GM18870 (cell line): Measurements from ENCODE around the gene CFDP1.

Experiments
- ATAC-seq: cut with Tn5 transposase; IDR thresholded peaks from one replicate; pipeline ENCODE4 v1.9.1; 2021; ENCODE audit warnings: moderate library complexity; ENCODE audit not compliant: unreplicated experiment

Gene CFDP1

DNA sequence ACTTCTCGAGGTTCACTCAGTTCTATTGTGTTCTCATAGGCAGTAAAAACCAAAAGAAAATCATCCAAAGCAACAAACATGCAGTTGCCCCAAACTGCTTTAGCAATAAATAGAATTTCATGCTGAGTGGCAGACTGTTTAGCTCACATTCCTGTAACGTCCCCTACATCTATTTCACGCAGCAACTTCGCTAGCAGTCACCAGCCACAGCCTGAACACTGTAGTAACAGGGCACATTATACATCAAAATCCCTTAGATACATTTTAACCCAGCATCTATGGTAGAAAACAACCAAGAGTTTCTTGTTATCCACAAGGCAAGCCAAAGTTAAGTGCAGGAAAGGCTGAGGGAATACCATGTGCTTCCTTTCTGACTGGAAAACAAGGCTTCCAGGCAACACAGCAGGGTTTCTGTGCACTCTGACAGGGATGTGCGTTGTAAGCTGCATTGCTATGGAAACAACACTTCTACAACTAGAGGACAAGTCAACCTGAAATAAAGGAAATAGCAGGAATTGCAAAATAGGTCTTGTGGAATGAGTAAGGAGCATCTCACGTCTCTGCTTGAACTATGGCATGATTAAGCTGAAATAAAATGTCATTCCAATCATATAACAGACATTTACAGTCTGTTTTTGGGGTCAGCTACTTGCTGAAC is 55.4 kb downstream of the CFDP1 start:
- no peak for ATAC-seq

DNA sequence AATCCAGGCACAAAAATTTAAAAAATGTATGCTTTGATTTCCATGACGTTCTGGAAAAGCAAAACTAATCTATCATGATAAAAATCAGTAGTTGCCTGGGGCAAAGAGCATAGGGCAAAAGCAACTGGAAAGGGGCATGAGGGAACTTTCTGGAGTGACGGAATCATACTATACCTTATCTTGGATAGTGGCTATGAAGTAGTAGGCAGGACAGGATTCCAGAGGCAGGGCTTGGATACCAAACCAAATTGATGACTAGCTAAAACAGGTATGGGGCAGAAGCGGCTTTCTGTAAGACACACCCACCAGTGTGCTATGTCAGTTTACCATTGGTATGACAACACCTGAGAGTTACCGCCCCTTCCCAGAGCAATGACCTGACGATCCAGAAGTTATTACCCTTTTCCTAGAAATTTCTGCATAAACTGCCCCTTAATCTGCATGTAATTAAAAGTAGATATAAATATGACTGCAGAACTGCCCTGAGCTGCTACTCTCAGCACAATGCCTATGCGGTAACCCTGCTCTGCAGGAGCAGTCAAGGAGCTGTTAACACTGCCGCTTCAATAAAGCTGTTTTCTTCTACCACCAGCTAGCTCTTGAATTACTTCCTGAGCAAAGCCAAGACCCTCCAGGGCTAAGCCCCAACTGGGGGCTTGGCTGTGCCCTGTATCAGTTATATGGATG is 56.7 kb downstream of the CFDP1 start:
- ATAC-seq, result no peak

GRCh38 chr16:75374388-75374787 is 58.9 kb downstream of the CFDP1 start:
- no peak for ATAC-seq

DNA sequence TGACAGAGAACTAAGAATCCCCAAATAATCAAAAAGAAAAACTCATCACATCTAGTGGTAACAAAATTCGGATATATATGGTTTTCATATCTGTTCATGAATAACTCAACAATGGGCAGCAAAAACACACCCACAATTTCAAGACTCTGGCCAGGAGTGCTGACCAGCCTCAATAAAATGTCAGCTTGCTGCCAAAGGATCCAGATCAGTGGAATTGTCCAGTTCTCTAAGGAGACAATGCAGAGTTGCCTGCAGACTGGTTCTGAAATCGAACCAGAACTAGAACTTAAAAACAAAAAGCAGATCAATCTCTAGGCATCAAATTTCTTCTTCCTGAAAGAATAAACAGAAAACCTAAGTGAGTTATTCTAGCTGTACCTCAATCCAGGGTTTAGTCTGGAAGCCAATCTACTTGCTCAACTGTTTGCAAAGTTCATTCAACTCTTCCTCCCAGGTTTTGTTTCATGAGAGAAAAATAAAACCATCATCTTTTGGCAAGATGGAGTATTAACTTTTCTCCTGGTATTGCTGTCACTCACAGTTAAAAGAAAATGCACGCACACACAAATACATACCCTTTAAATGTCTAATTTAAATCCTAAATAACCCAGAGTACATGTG is 61.0 kb downstream of the CFDP1 start:
- ATAC-seq, result no peak

DNA sequence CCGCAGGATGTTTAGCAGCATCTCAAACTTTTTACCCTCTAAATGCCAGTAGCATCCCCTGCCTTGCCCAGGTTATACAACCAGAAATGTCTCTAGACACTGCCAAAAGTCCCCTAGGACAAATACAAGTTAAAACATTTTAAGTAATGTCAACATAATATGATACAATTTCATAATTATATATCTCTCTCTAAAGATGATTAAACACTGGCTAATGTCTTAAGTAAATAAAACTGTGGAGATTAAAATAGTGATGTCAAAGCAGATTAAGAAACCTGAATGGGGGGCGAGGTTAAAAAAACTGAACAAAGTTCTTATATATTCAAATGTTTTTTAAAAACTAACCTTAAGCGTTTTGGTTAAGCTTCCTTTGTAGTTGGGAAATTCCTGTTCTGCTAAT is 62.1 kb downstream of the CFDP1 start:
- no peak for ATAC-seq

GRCh38 chr16:75364286-75364791 is 69.0 kb downstream of the CFDP1 start:
- ATAC-seq, result no peak

DNA sequence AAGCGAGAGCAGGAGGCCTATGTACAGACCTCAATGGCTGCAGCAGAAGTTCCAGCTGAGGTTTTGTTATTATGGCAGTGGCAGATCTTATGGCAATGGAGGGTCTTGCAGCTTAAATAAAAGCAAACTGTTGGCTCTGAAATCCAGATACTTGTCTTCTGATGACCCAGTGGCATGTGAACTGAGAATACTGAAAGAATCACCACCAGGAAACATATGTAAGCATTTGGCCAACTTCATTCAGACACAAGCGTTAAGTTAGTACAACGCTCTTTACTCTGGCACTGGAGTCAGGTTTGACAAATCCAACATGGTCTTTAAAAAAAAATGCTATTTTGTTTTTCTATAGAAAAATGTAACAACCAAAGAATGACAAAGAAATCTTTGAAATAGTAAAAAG is 70.5 kb downstream of the CFDP1 start:
- ATAC-seq, result no peak

DNA sequence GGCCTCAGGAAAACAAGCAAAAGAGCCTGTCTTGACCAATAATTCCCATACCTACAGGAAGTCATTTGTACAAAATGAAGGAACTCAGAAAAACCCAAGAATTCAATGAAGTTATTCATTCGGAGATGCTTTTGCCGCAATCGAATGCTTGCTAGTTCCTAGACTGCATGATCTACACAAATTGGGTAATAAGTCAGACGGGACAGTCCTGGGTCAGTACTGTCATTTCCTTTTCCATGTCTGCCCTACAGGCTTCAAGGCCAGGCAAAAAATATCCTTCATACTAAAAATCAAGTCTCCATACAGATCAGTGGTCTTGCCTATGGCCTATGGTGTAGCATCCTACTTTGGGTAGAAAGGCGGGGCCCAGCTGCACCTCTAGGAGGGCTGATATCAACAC is 71.4 kb downstream of the CFDP1 start:
- no peak for ATAC-seq

DNA sequence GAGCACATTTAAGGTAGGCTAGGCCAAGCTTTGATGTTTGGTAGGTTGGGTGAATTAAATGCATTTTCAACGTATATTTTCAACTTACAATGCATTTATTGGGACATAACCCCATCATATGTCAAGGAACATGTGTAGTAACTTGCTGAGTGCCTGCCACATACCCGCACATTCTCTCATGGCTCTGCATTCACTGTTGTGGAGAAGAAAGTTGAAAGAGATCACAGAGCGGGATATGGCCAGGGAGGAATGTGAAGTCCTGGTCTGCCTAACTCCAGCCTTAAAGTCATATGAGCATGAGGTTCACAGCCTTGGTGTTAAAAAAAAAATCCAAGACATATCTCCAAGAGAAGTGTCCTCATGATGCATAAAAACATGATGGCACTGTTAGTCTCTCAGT is 79.1 kb downstream of the CFDP1 start:
- no peak for ATAC-seq

DNA sequence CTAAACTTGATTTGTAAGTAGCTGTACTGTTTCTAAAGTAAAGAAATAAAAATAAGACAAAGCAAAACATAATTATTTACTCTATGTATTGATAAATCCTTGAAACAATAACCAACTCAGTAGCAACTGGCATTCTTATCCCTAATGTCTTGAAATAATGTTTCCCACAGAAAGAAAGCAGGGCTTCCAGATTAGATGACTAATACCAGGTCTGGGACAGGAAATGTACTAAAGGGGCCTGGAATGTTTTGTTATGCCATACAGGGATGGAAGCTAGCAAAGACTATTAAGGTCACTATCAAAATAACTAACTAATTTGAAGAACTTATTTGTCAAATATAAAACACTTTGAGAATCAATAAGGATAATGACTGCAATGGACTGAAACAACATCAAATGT is 82.1 kb downstream of the CFDP1 start:
- ATAC-seq, result no peak

DNA sequence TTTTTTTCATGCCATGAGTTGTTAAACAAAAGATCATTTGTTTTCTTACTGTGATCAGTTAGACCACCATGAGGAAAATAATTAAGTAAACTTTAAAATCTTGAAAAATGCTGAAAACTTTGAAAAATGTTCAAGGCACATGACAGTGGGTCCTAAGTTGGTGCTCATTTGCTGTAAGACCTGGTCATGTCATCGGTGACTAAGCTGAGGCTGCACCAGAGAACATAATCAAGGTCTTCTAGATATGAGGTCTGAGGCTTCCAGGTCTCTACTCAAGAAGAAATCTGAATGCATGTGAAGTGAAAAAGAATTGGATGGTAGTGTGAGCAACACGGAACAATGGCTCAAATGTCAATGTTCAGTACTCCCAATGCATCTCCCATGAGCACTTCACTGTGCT is 87.6 kb downstream of the CFDP1 start:
- ATAC-seq, result no peak

DNA sequence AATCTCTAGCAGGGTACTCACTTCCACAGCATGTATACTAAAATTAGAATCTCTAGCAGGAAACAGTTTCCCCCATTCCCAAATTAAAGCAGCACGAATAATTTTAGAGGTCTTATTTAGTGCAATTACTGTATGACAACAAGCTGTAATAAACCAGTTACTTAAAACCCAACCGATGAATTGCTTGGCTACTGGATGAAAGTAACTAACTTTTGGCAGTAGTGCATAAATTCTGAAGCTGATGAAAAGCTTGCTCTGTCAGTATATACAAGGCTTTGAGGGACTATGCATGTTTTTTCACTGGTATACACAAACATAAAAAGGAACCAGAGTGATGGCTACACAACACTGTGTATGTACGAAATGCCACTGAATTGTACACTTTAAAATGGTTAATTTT is 89.4 kb downstream of the CFDP1 start:
- no peak for ATAC-seq

- no peak for ATAC-seq
Measured at GRCh38 chr16:75343286-75343685, 90.0 kb downstream of the CFDP1 start.

GRCh38 chr16:75342308-75342811 is 90.9 kb downstream of the CFDP1 start:
- ATAC-seq, result no peak

- ATAC-seq, result no peak
Measured at GRCh38 chr16:75341564-75342307, 91.6 kb downstream of the CFDP1 start.

GRCh38 chr16:75340741-75341491 is 92.4 kb downstream of the CFDP1 start:
- ATAC-seq, result no peak

DNA sequence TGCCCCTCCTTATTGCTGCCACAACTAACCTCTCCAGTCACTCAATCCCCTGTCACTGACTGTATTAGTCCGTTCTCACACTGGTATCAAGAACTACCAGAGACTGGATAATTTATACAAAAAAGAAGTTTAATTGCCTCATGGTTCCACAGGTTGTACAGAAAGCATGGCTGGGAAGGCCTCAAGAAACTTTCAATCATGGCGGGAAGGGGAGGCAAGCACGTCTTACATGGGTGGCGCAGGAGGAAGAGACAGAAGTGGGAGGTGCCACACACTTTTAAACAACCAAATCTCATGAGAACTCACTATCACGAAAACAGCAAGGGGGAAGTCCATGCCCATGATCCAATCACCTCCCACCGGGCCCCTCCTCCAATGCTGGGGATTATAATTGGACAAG is 95.9 kb downstream of the CFDP1 start:
- ATAC-seq, result no peak

DNA sequence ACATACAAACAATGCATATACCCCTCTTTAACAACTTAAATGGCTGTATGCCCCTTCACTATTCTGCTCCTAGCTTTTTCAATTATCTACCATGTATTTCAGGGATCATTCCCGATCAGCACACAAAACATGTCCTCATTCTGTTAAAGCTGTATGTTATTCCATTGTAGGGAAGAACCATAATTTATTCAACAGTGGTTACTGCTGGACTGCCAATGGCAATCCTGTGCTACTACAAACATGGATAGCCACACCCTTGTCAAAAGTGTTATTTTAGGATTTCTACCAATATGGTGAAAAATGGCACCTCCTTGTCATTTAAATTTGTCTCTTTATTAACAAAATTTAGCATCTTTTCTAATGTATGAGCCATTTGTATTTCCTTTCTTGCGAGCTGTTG is 96.8 kb downstream of the CFDP1 start:
- no peak for ATAC-seq

DNA sequence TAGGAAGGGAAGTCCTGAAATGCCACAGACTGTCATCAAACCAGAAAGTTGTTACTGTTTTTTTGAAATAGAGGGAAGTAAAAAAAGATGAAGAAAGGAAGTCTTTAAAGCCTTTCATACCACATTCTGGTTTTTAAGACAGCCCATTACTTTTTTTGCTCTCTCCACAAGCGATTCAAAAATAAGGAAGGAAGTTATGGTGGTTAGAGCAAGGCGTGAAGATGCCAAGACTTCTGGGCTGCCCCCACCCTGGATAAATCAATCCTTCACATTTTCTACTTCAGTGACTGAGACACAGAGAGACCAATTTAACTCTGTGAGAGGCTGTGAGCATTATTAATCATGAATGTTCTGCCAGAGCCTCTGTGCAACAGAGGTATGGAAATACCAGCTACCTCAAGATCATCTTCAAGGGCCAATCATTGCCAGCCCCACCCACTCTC is 99.6 kb downstream of the CFDP1 start:
- ATAC-seq, result no peak

DNA sequence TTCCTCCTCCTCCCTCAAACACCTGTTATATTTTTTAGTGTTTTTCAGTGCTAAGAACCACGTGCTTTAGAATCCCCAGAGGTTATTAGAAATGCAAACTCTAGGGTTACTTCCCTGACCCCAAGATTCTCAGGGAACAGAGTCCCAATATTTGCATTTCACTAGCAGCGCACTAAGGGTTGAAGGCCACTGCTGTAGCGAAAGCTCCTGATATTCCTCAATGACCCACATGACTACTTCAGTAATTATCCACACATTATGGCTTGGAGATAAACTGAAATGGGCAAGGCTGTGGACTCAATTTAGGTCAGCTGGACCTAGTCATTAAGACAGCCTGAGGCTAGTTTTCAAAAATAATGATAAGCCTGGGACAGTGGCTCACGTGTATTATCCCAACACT is 103.4 kb downstream of the CFDP1 start:
- ATAC-seq, result no peak

GRCh38 chr16:75326333-75326732 is 107.0 kb downstream of the CFDP1 start:
- no peak for ATAC-seq
